Fibroblast of the aortic adventitia (primary cell): ENCODE results near the gene CELF1. TPM values are rescaled to one million over a fixed set of nuclear protein-coding genes. Genes with fewer than 3 reads are reported as not detected.

Source experiments
- DNase-seq: peaks from one replicate; pipeline ENCODE4 v3.0.0-alpha.2; 2010; ENCODE audit warnings: low read depth
- H3K4me3 ChIP-seq: 2 replicates; pipeline ENCODE4 v1.5.1; 2011; ENCODE audit warnings: low read depth, mild to moderate bottlenecking, control low read depth, low read length, moderate library complexity
- total RNA-seq: library from RNA; depleted of rRNA; stranded (reverse); fragments of >200 nt; gene quantifications from 2 replicates; pipeline ENCODE4 v1.2.3, GENCODE V29; 2012; ENCODE audit warnings: low replicate concordance
- TF ChIP-seq, protein P1 (sequence below): IDR thresholded peaks from 2 replicates; pipeline ENCODE4 v1.5.1; 2011; ENCODE audit warnings: mild to moderate bottlenecking, low read length, control low read depth, inconsistent platforms; ENCODE audit not compliant: insufficient read depth

CELF1 gene
- total RNA-seq, 1 donor = 103 TPM

DNA sequence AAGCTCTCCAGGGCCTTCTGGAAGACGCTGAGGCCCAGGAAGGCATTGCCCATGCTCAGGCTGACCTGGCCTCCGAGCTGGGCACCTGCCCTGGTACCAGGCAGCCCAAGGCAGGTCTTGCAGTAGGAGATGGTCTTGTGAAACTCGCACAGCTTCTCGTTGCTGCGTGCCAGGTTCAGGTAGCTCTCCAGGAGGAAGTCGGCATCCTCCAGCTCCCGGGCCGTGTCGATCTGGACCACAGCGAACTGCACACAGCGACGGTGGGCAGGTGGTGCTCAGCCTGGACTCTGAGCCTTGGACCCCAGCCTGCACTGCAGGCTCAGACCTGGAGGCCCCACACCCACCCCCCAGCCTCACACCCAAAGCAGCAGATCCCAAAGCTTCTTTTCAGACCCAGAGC is 105.0 kb downstream of the CELF1 start:
- TF ChIP-seq, protein P1, sequence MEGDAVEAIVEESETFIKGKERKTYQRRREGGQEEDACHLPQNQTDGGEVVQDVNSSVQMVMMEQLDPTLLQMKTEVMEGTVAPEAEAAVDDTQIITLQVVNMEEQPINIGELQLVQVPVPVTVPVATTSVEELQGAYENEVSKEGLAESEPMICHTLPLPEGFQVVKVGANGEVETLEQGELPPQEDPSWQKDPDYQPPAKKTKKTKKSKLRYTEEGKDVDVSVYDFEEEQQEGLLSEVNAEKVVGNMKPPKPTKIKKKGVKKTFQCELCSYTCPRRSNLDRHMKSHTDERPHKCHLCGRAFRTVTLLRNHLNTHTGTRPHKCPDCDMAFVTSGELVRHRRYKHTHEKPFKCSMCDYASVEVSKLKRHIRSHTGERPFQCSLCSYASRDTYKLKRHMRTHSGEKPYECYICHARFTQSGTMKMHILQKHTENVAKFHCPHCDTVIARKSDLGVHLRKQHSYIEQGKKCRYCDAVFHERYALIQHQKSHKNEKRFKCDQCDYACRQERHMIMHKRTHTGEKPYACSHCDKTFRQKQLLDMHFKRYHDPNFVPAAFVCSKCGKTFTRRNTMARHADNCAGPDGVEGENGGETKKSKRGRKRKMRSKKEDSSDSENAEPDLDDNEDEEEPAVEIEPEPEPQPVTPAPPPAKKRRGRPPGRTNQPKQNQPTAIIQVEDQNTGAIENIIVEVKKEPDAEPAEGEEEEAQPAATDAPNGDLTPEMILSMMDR = no peak
- H3K4me3 ChIP-seq = no peak overlapping the region

DNA sequence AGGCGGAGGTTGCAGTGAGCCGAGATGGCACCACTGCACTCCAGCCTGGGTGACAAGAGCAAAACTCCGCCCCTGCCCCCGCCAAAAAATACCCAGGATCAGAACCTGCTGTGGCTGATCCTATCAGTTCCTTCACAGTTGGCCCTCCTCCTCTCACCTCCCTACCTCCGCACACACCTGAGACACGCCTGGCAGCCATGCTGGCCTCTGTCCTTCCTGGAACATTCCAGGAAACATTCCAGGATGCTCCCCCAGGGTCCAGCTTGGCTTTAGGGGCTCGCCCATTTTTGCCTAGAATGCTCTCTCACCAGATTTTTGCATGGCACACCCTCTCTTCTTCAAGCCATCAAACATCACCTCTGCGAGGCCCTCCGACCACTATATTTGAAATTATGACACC is 106.1 kb downstream of the CELF1 start:
- no peak overlapping the region for H3K4me3 ChIP-seq
- TF ChIP-seq, protein P1 = no peak
- no peak for DNase-seq

More for the DNA sequence above, 105.0 kb downstream of the CELF1 start:
- no peak for DNase-seq

DNA sequence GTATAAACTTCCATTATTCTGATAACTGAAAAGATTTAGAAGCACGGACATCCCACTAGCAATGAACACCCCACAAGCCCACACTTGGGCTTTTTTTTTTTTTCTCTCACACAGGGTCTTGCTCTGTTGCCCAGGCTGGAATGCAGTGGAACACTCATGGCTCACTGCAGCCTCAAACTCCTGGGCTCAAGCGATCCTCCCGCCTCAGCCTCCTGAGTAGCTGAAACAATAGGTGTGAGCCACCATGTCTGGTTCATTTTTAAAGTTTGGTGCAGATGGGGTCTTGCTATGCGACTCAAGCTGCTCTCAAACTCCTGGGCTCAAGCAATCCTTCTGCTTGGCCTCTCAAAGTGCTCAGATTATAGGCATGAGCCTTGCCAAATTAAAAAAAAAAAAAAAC is 107.1 kb downstream of the CELF1 start:
- no peak overlapping the region for H3K4me3 ChIP-seq
- no peak for DNase-seq
- TF ChIP-seq, protein P1 = no peak

DNA sequence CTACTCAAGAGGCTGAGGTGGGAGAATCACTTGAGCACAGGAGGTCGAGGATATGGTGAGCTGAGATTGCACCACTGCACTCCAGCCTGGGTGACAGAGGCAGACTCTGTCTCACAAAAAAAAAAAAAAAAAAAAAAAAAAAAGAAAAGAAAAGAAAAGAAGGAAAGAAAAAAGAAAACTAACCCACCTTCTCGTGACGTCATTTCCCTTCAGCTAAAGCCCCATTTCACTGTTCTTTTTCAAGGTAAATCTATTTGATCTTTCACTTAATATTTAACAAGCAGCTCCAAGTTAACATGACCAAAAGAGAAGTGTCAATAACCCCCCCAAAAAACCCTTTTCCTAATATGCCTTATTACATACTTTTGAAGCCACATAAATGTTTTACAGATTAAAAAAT is 109.1 kb downstream of the CELF1 start:
- H3K4me3 ChIP-seq = no peak overlapping the region
- TF ChIP-seq, protein P1 = no peak
- DNase-seq = no peak

DNA sequence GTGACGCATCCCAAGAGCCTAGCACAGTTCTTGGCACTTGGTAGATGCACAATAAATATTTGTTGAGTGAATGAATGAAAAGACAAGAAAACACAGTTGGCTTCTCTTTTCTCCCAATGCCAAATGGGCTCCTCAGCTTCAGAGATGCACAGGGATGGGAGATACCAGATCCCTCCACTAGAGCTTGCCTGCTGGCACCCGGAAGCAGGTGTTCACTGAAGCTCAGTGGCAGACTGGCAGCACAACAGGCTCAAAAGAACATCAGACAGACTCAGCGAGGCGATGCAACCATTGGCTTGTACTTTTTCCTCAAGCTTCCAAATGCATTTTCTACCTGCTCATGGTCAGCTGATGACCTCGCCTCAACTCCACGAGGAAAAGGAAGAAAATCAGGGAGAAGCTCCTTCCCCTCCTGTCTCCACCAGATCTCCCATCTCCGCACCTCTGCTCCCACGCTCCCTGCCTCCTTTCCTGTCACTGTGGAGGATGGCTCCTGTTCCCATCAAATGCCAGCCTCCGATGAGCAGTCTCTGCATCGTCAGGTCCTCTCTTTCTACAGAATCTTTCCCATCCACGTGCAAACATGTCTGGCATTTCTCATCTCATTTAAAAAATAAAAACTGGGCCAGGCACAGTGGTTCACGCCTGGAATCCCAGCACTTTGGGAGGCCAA is 109.8 kb downstream of the CELF1 start:
- no peak for DNase-seq
- no peak overlapping the region for H3K4me3 ChIP-seq
- TF ChIP-seq, protein P1 = peak; percentile 9

DNA sequence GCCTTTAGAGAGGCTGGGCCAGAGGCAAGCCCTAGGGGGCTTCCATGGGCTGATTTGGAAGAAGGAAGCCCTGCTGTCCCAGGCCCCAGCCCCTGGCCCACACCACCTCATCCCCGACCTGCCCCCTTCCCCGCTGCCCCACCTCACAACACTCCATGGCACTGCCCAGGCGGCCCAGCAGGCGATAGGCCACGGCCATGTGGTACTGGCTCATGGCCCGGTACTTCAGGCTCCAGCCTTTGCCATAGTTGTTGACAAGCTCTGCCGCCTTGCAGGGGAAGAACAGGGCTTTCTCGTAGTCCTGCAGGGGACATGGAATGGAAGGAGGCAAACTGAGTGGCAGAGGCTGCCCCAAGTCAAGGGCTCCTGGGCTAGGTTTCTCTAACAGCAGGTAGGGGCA is 110.4 kb downstream of the CELF1 start:
- H3K4me3 ChIP-seq = no peak overlapping the region
- no peak for DNase-seq
- TF ChIP-seq, protein P1 = no peak

DNA sequence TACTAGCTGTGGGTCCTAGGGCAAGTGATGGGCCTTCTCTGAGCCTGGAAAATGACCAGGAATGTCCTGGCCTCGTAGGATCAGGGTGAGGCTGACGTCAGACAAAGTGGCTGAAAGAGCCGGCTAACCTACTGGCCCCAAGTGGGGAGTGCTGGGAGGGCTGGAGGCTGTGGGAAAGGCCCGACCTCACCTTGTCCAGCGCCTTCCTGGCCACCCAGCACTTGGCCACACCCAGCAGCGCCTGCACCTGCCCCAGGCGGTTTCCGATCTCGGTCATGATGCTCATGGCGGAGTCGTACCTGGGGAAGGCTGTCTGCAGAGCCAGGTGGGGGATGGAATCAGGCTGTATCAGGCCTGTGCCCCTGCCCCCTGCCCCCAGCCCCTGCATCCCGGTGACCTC is 111.5 kb downstream of the CELF1 start:
- TF ChIP-seq, protein P1 = no peak
- DNase-seq = no peak
- no peak overlapping the region for H3K4me3 ChIP-seq
